ENCODE measurements around the gene HPX. TPM values are rescaled to one million over a fixed set of nuclear protein-coding genes. Genes with fewer than 3 reads are reported as not detected.

The HPX gene
- total RNA-seq, 1 experiment from 2014 or later, result 1.2 TPM

GRCh38 chr11:6475936-6476335, 35.1 kb upstream of the HPX start:
- no peak overlapping the region for H3K23ac ChIP-seq (ENCODE audit: insufficient read length, low read depth, low read length)
- H3K79me1 ChIP-seq (ENCODE audit: insufficient read depth, low read depth, low read length, poor library complexity, severe bottlenecking), result peaks cover 4% of the 10 kb centered on the region
- peak overlapping the region; percentile 28 to 81 (median 70); a peak in 3 of 7 replicates for H3K27ac Mint-ChIP-seq
- H3K79me2 ChIP-seq (ENCODE audit: insufficient read depth, low read length), result peaks cover 10% of the 10 kb centered on the region; the same call in 1 of the 2 replicates
- H3K56ac ChIP-seq (ENCODE audit: insufficient read length, low read depth, low read length), result no peak overlapping the region
- H4K91ac ChIP-seq (ENCODE audit: insufficient read length, low read depth, low read length), result no peak overlapping the region
- H3K27me3 ChIP-seq (ENCODE audit: insufficient read depth, low read length), result no peaks in the 10 kb centered on the region; the same call in 1 of the 2 replicates
- H3K9me3 ChIP-seq (ENCODE audit: control insufficient read depth, low read depth, low read length), result no peaks in the 10 kb centered on the region
- H2BK120ac ChIP-seq (ENCODE audit: low read depth, low read length, poor library complexity, severe bottlenecking), result no peak overlapping the region
- no peak overlapping the region for H3T11ph ChIP-seq (ENCODE audit: low read length)
- no peak overlapping the region for H2BK20ac ChIP-seq (ENCODE audit: low read depth, low read length, poor library complexity, severe bottlenecking)
- WGBS (ENCODE audit: extremely low coverage, insufficient read length, low lambda C conversion rate), result no CpG with 5 or more reads among the region's 5 CpGs
- H3K23me2 ChIP-seq (ENCODE audit: insufficient read length, low read depth, low read length, poor library complexity, severe bottlenecking), result peaks cover 20% of the 10 kb centered on the region
- H4K5ac ChIP-seq (ENCODE audit: insufficient read length, low read depth, low read length), result no peak overlapping the region
- H3K4me2 ChIP-seq (ENCODE audit: insufficient read depth, insufficient read length, low read length), result no peak overlapping the region
- H4K8ac ChIP-seq (replicated peaks; ENCODE audit: insufficient read length, low read depth, low read length), result no peak overlapping the region
- no peak overlapping the region for H3K14ac ChIP-seq (ENCODE audit: insufficient read depth, low read length)
- peaks cover 8% of the 10 kb centered on the region; the same call in 1 of the 2 replicates for H3K4me1 ChIP-seq (ENCODE audit: insufficient read depth, low read length)
- peaks cover 35 to 37% of the 10 kb centered on the region in 2 experiments for H3K4me1 Mint-ChIP-seq
- no peaks in the 10 kb centered on the region; the same call in 1 of the 2 replicates for H3K27me3 Mint-ChIP-seq (ENCODE audit: low read depth)
- no peak overlapping the region for H3K9ac ChIP-seq (ENCODE audit: extremely low read depth, insufficient read length, low read length)
- peaks cover 30 to 37% (median 36%) of the 10 kb centered on the region in 3 experiments for H3K36me3 Mint-ChIP-seq (ENCODE audit: insufficient read depth in 1 of 3, low read depth in 3 of 3)
- TF ChIP-seq CTCF (conservative IDR thresholded peaks at IDR 0.05), result peak; percentile 37; the same call in 2 of the 3 replicates
- peak overlapping the region in 1 of 2 experiments; percentile 60; a peak in 2 of 5 replicates for H3K4me3 Mint-ChIP-seq
- H2BK12ac ChIP-seq (ENCODE audit: insufficient read length, low read depth, low read length), result no peak overlapping the region
- no peak overlapping the region for H2AFZ ChIP-seq (ENCODE audit: low read length)
- no peak overlapping the region for H2AK5ac ChIP-seq (ENCODE audit: insufficient read length, low read length)
- H2BK15ac ChIP-seq (ENCODE audit: low read depth, low read length), result no peak overlapping the region
- no peak overlapping the region for H3K18ac ChIP-seq (ENCODE audit: insufficient read length, low read depth, low read length)
- no peak overlapping the region for H3K4ac ChIP-seq (ENCODE audit: low read depth, low read length)
- no peak overlapping the region for H3K27ac ChIP-seq (ENCODE audit: insufficient read length, low read depth, low read length)
- H4K20me1 ChIP-seq (ENCODE audit: control insufficient read depth, insufficient read depth, insufficient read length), result no peaks in the 10 kb centered on the region
- H2BK5ac ChIP-seq (ENCODE audit: insufficient read length, low read length), result no peak overlapping the region
- peak; percentile 77 for DNase-seq
- H3K9me3 Mint-ChIP-seq, result no peaks in the 10 kb centered on the region
